SJSA1 (cell line): Measurements from ENCODE around the gene LRRC55. TPM values are rescaled to one million over a fixed set of nuclear protein-coding genes. Genes with fewer than 3 reads are reported as not detected.
"Not testable (repeated sequence)": the region's sequence is repeated elsewhere in the genome, so short reads cannot be mapped to it uniquely, and the experiment has no call there.

ENCODE experiments used
- DNase-seq, 2 experiments: peaks; one replicate each; pipeline ENCODE4 v3.0.0-alpha.2; 2015 to 2020; ENCODE audit warnings: low spot score in 2 of 2, low read depth in 1 of 2
- H3K27ac ChIP-seq: fragments of 250-450 bp; sonication (Bioruptor Pico); 2 replicates; pipeline ENCODE4 v1.5.1; 2020; ENCODE audit warnings: mild to moderate bottlenecking, moderate library complexity
- H3K27me3 ChIP-seq: fragments of 250-450 bp; sonication (Bioruptor Pico); replicated peaks from 2 replicates; pipeline ENCODE4 v1.5.1; 2020; ENCODE audit warnings: mild to moderate bottlenecking, moderate library complexity
- H3K36me3 ChIP-seq: fragments of 250-450 bp; sonication (Bioruptor Pico); 2 replicates; pipeline ENCODE4 v1.5.1; 2020; ENCODE audit warnings: mild to moderate bottlenecking
- H3K4me1 ChIP-seq: fragments of 250-450 bp; sonication (Bioruptor Pico); replicated peaks from 2 replicates; pipeline ENCODE4 v1.6.1; 2021; ENCODE audit warnings: mild to moderate bottlenecking
- H3K4me3 ChIP-seq: fragments of 250-450 bp; sonication (Bioruptor Pico); 2 replicates; pipeline ENCODE4 v1.5.1; 2020; ENCODE audit warnings: mild to moderate bottlenecking
- H3K9me3 ChIP-seq: fragments of 250-450 bp; sonication (Bioruptor Pico); replicated peaks from 2 replicates; pipeline ENCODE4 v1.5.1; 2020; ENCODE audit warnings: mild to moderate bottlenecking
- total RNA-seq: library from RNA; depleted of rRNA; stranded (reverse); fragments of >200 nt; shearing (Covaris generic); gene quantifications from 2 replicates; pipeline ENCODE4 v1.2.3, GENCODE V29; 2014

LRRC55 gene
- total RNA-seq, 1 experiment from 2014 or later: not detected

DNA sequence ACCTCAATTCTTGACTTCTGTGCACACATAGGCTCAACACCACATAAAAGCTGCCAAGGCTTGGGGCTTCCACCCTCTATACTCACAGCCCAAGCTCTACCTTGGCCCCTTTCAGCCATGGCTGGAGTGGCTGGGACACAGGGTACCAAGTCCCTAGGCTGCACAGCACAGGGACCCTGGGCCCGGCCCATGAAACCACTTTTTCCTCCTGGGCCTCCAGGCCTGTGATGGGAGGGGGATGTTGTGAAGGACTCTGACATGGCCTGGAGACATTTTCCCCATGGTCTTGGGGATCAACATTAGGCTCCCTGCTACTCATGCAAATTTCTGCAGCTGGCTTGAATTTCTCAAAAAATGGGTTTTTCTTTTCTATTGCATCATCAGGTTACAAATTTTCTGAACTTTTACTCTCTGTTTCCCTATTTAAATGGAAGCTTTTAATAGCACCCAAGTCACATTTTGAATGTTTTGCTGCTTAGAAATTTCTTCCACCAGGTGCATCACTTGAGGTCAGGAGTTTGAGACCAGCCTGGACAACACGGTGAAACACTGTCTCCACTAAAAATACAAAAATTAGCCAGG lies 11.9 kb upstream of the LRRC55 start:
- H3K4me1 ChIP-seq, H3K9me3 ChIP-seq, H3K36me3 ChIP-seq, DNase-seq, H3K4me3 ChIP-seq, H3K27me3 ChIP-seq, H3K27ac ChIP-seq: not testable (repeated sequence)

DNA sequence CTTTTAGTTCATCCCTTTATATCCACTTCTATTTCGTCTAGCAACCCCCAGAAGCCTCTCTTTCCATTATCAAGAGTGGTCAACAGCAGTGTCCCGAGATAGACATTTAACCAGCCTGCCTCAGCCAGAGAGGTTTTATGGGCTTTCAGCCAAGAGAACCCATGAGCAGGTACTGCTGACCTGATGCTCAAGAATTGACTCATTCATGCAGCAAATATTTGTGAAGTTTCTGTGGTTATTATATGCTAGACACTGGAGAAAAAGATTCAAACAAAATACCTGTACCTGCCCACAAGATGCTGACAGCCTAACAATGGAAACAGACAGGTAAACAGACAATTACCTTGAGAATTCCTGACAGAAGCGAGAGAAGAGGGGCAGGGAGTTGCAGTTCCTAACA lies 9.7 kb upstream of the LRRC55 start:
- H3K36me3 ChIP-seq: no peaks in the 10 kb centered on the region
- no peak for DNase-seq
- H3K27me3 ChIP-seq: no peaks in the 10 kb centered on the region; the same call in 1 of the 2 replicates
- no peaks in the 10 kb centered on the region for H3K9me3 ChIP-seq
- H3K4me3 ChIP-seq: no peak overlapping the region
- no peak overlapping the region for H3K27ac ChIP-seq
- H3K4me1 ChIP-seq: no peaks in the 10 kb centered on the region

DNA sequence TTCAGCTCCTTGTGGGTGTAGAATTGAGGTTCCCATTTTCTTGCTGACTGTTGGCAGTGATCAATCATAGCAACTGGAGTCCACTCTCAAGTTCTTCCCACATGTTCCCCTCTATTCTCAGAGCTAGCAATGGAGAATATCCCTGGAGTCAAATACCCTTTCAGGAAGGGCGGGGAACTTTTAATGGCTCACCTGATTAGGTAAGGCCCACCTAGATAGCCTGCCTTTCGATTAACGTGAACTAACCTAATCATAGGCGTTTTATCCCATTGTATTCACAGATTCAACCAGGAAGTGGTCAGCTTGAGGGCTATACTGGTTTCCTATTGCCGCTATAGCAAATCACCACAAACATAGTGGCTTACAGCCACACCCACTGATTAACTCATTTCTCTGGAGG lies 7.1 kb upstream of the LRRC55 start:
- H3K4me3 ChIP-seq: no peak overlapping the region
- no peaks in the 10 kb centered on the region for H3K9me3 ChIP-seq
- DNase-seq: no peak
- no peak overlapping the region for H3K27ac ChIP-seq
- no peaks in the 10 kb centered on the region; the same call in 1 of the 2 replicates for H3K27me3 ChIP-seq
- no peaks in the 10 kb centered on the region for H3K4me1 ChIP-seq
- no peaks in the 10 kb centered on the region for H3K36me3 ChIP-seq

DNA sequence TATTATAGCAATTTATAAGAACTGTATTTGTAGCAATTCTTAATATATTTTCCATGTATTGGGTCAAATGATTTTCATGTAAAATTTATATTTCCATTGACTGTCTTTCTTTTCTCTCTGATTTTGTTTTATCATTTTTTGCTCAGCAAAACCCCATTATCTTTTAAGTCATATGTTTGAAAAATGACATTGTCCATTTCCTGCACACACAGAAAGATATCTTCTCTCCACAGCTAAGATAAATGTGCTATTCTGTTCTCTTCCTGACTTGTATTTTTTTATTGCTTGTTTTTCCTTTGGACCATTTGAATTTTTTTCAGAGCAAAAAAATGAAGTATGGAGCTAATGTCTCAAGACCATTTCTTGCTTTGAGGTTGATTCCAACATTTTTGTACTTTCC lies 6.3 kb upstream of the LRRC55 start:
- no peak overlapping the region for H3K4me3 ChIP-seq
- H3K9me3 ChIP-seq: no peaks in the 10 kb centered on the region
- no peaks in the 10 kb centered on the region; the same call in 1 of the 2 replicates for H3K27me3 ChIP-seq
- H3K27ac ChIP-seq: no peak overlapping the region
- H3K4me1 ChIP-seq: no peaks in the 10 kb centered on the region
- DNase-seq: no peak
- H3K36me3 ChIP-seq: no peaks in the 10 kb centered on the region

DNA sequence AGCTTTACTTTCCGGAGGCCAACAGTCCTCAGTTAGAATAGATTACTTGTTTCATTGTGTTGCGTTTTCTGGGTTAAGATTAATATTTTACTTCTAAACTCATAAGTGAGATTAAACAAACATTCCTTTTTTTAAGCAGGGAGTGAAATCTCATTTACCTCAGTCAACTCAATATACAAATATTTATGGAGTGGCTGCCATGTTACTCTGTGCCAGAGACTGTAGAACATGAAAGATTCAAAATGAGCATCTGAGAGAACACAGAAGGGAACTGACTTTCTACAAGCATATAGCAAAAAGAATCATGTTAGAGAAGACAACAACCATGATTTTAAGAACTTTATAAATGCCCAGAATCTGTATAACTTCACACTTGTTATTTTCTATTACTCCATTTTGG lies 3.4 kb upstream of the LRRC55 start:
- Histone ChIP-seq H3K27me3 (no peaks in the 10 kb centered on the region; the same call in 1 of the 2 replicates), H3K4me3 (no peak overlapping the region), H3K4me1 (no peaks in the 10 kb centered on the region), H3K9me3 (no peaks in the 10 kb centered on the region), H3K27ac (no peak overlapping the region), H3K36me3 (no peaks in the 10 kb centered on the region)
- DNase-seq: no peak

DNA sequence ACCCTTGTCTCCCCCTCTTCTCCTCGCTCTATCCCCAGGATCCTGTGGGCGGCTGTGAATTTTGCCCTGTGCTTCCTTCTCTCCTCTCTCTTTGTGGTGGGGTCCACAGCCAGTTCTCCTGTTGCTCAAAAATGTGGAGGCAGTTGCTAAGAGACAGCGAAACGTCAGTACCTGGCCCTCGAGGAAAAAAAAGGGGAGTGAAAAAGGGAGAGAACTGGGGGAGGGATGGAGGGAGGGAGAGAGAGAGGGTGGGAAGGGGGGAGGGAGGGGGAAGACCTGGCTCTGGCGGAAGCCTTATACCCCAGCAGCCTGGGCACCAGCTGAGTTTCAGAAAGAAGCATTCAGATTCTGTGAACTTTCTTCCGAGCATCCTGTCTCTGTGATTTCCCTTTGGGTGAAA lies 2.1 kb upstream of the LRRC55 start:
- Histone ChIP-seq H3K4me3 (no peak overlapping the region), H3K27me3 (no peaks in the 10 kb centered on the region), H3K36me3 (no peaks in the 10 kb centered on the region), H3K27ac (no peak overlapping the region), H3K9me3 (no peaks in the 10 kb centered on the region), H3K4me1 (no peaks in the 10 kb centered on the region)
- no peak for DNase-seq

DNA sequence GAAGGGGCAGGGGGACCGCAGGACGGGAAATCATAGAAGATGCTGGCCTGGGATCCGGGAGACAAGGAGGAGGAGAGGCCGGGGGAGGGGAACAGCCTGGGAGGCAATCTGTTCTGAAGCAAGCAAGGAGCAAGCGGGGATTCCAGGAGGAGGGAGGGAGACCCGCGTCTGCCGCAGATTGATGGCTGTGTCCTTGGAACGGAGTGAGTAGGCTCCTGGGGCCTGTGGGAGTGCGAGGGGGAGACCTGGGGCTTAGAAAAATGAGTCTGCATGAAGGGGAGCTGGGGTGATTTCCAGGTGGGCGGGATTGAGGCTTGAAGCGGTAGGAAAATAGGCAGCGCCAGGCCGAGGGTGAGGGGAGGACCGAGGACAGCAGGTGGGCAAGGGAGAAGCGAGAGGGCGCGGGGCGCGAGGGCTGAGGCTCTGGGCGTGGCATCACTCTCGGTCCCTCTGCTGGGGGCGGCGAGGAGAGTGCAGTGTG lies 1.6 kb upstream of the LRRC55 start:
- DNase-seq: no peak
- Histone ChIP-seq H3K27me3 (no peaks in the 10 kb centered on the region), H3K9me3 (no peaks in the 10 kb centered on the region), H3K36me3 (no peaks in the 10 kb centered on the region), H3K4me1 (no peaks in the 10 kb centered on the region), H3K4me3 (no peak overlapping the region), H3K27ac (no peak overlapping the region)

DNA sequence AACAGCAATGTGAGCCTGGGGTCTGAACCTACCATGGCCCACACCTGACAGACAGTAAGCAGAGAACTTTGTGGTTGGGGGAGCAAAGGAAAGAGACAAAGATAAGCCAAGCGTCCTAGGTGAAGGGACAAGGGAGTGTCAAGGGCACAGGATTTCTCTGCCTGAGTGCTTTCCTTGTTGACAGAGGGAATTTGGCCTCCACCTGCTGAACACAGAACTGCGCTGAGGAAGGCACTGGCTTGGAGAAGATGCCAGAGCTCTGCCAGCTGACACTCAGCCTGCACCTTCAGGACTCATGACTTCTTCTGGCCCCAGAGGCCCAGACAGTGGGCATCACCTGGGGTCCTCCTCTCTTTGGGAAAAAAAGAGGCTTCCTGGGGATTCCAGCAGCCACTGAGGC lies 789 bp upstream of the LRRC55 start:
- H3K9me3 ChIP-seq: no peaks in the 10 kb centered on the region
- no peaks in the 10 kb centered on the region for H3K4me1 ChIP-seq
- no peaks in the 10 kb centered on the region for H3K36me3 ChIP-seq
- no peak overlapping the region for H3K27ac ChIP-seq
- H3K4me3 ChIP-seq: no peak overlapping the region
- DNase-seq: no peak
- no peaks in the 10 kb centered on the region for H3K27me3 ChIP-seq

DNA sequence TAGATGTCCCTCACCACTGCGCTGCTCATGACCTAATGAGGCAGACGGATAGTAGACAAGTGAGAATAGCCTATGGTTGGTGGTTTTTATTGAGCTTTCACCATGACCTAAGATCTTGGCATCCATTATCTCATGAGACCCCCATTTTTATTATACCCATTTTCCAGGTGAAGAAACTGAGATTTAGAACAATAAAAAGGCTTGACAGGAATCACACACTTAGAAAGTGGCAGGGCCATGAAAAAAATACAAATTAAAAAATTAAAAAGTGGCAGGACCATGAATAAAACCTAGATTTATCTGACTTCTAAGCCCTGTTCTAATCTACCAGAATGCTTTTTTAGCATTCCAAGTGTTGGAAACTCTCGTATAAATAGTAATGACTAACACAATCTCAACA lies 1.1 kb downstream of the LRRC55 start:
- no peaks in the 10 kb centered on the region for H3K27me3 ChIP-seq
- no peak for DNase-seq
- H3K9me3 ChIP-seq: no peaks in the 10 kb centered on the region
- no peak overlapping the region for H3K27ac ChIP-seq
- H3K36me3 ChIP-seq: no peaks in the 10 kb centered on the region
- H3K4me1 ChIP-seq: no peaks in the 10 kb centered on the region
- no peak overlapping the region for H3K4me3 ChIP-seq

DNA sequence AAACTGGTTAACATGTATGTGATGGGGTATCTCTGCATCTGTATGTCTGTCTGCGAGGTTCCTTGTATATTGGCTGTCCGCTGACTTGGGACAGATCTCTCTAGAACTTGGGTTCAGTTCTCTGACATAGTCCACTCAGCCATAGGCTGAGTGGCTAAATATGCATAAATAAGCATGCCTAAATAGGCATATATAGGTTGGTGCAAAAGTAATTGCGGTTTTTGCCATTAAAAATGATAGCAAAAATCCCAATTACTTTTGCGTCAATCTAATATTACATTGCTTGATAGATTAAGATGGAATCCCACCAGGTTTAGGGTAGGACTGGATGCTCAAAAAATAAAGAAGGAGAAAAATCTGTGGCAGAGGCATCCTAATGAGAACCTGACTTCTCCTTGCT lies 8.8 kb downstream of the LRRC55 start:
- DNase-seq: no peak
- 0 out of 2 replicates have a peak, but pooled peaks cover 4% of the 10 kb centered on the region for H3K27me3 ChIP-seq
- H3K36me3 ChIP-seq: no peaks in the 10 kb centered on the region
- H3K27ac ChIP-seq: no peak overlapping the region
- H3K4me1 ChIP-seq: no peaks in the 10 kb centered on the region
- H3K4me3 ChIP-seq: no peak overlapping the region
- no peaks in the 10 kb centered on the region for H3K9me3 ChIP-seq

DNA sequence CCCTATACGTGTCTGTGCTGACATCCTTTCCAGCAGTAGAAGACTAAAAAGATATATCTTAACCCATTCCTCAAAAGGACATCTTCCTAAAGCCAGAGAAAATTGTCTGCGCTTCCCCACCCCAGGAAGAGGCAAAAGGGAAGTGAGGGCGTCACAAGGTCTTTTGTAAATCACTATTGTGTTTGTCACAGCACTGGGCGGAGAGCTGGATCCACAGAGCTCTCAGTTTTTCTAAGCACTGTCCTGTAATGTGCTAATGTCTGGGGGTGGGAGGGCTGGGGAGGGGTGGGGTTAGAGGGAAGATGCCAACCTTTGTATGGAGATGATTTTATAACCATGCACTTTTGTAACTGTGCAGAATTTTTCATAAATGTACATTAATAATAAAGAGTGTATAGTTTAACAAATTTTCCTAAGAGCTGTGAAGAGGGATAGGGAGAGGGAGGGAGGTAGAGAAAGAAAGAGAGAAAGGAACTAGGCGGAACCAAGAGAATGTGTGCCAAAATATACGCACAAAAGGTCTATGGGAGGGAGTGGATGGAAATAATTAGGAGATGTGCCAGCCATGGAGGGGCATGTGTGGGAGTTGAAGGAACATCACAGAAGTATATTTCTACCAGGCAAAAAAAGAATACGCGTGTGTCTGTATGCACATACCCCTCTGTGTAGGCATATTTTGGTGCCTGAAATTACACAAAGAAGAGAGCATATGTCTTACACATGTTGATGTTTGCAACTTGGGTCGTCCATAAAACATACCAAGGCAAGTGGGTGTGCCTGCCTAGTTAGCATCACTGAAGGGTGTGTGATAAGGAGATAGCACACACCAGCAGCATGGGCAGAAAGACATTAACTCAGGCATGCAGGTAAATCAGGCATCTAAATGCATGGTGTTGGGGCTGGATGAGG lies 9.8 kb downstream of the LRRC55 start:
- 0 out of 2 replicates have a peak, but pooled peaks cover 4% of the 10 kb centered on the region for H3K27me3 ChIP-seq
- no peaks in the 10 kb centered on the region for H3K9me3 ChIP-seq
- no peak overlapping the region for H3K4me3 ChIP-seq
- no peak for DNase-seq
- no peaks in the 10 kb centered on the region for H3K4me1 ChIP-seq
- H3K27ac ChIP-seq: no peak overlapping the region
- no peaks in the 10 kb centered on the region for H3K36me3 ChIP-seq

DNA sequence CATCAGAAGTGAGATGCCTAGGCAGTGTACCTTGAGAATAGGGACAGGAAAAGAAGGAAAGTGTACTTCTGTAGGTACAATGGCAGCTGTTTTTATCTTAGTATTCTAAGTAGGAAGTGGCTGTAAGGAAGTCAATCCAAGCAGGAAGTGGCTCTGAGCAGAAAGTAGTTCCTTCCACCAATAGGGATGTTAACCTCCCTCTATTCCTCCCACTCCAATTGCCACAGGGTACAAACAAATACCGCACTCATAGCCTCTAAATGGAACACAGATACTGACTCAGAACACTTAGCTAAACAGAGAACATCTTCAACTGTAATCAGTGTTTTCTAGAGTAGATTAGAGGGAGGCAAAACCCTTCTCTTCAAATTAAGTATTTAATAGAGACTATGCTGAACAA lies 10.6 kb downstream of the LRRC55 start:
- no peak for DNase-seq
- H3K4me1 ChIP-seq: no peaks in the 10 kb centered on the region

DNA sequence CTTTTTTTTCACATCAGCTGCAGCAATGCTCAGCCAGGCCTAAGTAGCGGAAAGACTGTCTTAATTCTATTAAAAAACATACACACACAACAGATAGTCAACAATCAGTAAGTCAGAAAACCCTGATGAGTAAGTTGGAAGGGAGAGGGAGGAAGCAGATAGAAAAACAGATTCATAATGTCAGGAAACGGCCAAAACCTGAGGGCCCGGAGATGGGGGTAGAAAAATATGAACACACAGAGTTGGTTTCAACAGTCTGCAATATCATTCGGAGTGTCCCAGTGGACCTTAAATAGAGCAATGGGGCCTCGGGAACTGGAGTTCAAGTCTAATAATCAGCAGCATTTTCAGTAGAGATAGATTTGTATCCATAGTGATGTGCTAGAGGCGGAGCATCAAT lies 14.8 kb downstream of the LRRC55 start:
- H3K36me3 ChIP-seq: no peaks in the 10 kb centered on the region
- H3K4me1 ChIP-seq: no peaks in the 10 kb centered on the region
- DNase-seq: no peak
- peaks cover 4% of the 10 kb centered on the region; the same call in 1 of the 2 replicates for H3K27me3 ChIP-seq
- H3K9me3 ChIP-seq: no peaks in the 10 kb centered on the region
- no peak overlapping the region for H3K4me3 ChIP-seq
- no peak overlapping the region for H3K27ac ChIP-seq

More for the DNA sequence above, 10.6 kb downstream of the LRRC55 start:
- no peak overlapping the region for H3K27ac ChIP-seq
- H3K4me3 ChIP-seq: no peak overlapping the region
- H3K9me3 ChIP-seq: no peaks in the 10 kb centered on the region
- H3K36me3 ChIP-seq: no peaks in the 10 kb centered on the region
- 0 out of 2 replicates have a peak, but pooled peaks cover 4% of the 10 kb centered on the region for H3K27me3 ChIP-seq

DNA sequence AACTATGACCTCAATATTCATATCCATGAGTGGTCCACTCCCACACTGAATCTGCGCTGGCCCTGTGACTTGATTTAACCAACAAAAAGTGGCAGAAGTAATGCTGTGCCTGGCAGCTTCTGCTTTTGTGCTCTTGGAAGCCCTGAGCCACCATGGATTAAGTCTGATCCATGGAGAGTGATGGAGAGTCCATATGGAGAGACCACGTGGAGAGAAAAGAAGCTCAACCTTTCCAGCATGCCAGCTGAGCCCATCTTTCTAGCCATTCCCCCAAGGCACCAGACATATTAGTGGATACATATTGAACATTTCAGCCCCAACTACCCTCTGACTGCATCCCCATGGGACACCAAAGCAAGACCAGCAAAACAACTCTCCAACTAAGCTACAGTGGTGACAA lies 16.0 kb downstream of the LRRC55 start:
- Histone ChIP-seq H3K36me3 (no peaks in the 10 kb centered on the region), H3K27me3 (peaks cover 10% of the 10 kb centered on the region), H3K9me3 (no peaks in the 10 kb centered on the region), H3K4me3 (no peak overlapping the region), H3K4me1 (no peaks in the 10 kb centered on the region), H3K27ac (no peak overlapping the region)
- DNase-seq: no peak
